Activated naive CD8-positive, alpha-beta T cell treated with anti-CD3 and anti-CD28 coated beads, Interleukin-2, amount 50 U/mL, for 16 hours (primary cell): Measurements from ENCODE around the gene ALG10B.
A peak's percentile ranks its signal among the peaks of the same experiment; 100 is the strongest.
"Not testable (repeated sequence)": the region's sequence is repeated elsewhere in the genome, so short reads cannot be mapped to it uniquely, and the experiment has no call there.

Source experiments
- DNase-seq: peaks from one replicate; pipeline ENCODE4 v3.0.0-alpha.2; 2020; ENCODE audit warnings: low read depth, low spot score

ALG10B gene

GRCh38 chr12:38316391-38317129, at the start of gene ALG10B:
TSS of gene ALG10B (plus strand) at chr12:38316774. CDS start at chr12:38316894, 120 bp downstream.
- peak; percentile 84 for DNase-seq

GRCh38 chr12:38268612-38269011, 48.0 kb upstream of the ALG10B start:
- no peak for DNase-seq

GRCh38 chr12:38269897-38270296, 46.7 kb upstream of the ALG10B start:
- DNase-seq: no peak

- DNase-seq: no peak
These were observed 36.8 kb upstream of the ALG10B start for GRCh38 chr12:38279756-38280155.

GRCh38 chr12:38282886-38283285, 33.7 kb upstream of the ALG10B start:
- no peak for DNase-seq

GRCh38 chr12:38289396-38289795, 27.2 kb upstream of the ALG10B start:
- no peak for DNase-seq

GRCh38 chr12:38291160-38291559, 25.4 kb upstream of the ALG10B start:
- no peak for DNase-seq

- not testable (repeated sequence) for DNase-seq
These were observed 13.6 kb upstream of the ALG10B start for GRCh38 chr12:38302972-38303371.

- not testable (repeated sequence) for DNase-seq
These were observed 5.4 kb downstream of the ALG10B start for GRCh38 chr12:38321966-38322365.

GRCh38 chr12:38324912-38325311, 8.3 kb downstream of the ALG10B start:
- DNase-seq: no peak

- DNase-seq: no peak
These were observed 10.8 kb downstream of the ALG10B start for GRCh38 chr12:38327356-38327755.

- DNase-seq: no peak
These were observed 11.8 kb downstream of the ALG10B start for GRCh38 chr12:38328306-38328895.

GRCh38 chr12:38330414-38330813, 13.8 kb downstream of the ALG10B start:
- not testable (repeated sequence) for DNase-seq

- DNase-seq: no peak
These were observed 16.2 kb downstream of the ALG10B start for GRCh38 chr12:38332814-38333213.

GRCh38 chr12:38342444-38342843, 25.9 kb downstream of the ALG10B start:
- DNase-seq: no peak

GRCh38 chr12:38343256-38343655, 26.7 kb downstream of the ALG10B start:
- DNase-seq: not testable (repeated sequence)

- DNase-seq: not testable (repeated sequence)
These were observed 27.3 kb downstream of the ALG10B start for GRCh38 chr12:38343916-38344315.

GRCh38 chr12:38350342-38351174, 34.0 kb downstream of the ALG10B start:
- no peak for DNase-seq

GRCh38 chr12:38351175-38351508, 34.6 kb downstream of the ALG10B start:
- not testable (repeated sequence) for DNase-seq

- no peak for DNase-seq
These were observed 50.9 kb downstream of the ALG10B start for GRCh38 chr12:38367506-38367905.

- no peak for DNase-seq
These were observed 53.7 kb downstream of the ALG10B start for GRCh38 chr12:38370311-38370710.

GRCh38 chr12:38373784-38374183, 57.2 kb downstream of the ALG10B start:
- no peak for DNase-seq
